Hematopoietic multipotent progenitor cell treated with erythropoietin and hydrocortisone succinate and interleukin-3 and kit ligand, for 6 days (in vitro differentiated cells): ENCODE measurements around the gene DMRTC1.
"Not testable (repeated sequence)": the region's sequence is repeated elsewhere in the genome, so short reads cannot be mapped to it uniquely, and the experiment has no call there.

Experiments used
- DNase-seq: peaks from one replicate; pipeline ENCODE4 v3.0.0-alpha.2; 2015

Gene DMRTC1

GRCh38 chrX:72943819-72944169, at the start of gene DMRTC1:
TSS of gene DMRTC1 (minus strand) at chrX:72943837. CDS start at chrX:72875694, 68,143 bp downstream.
- not testable (repeated sequence) for DNase-seq

- DNase-seq: not testable (repeated sequence)
These were observed 37.3 kb upstream of the DMRTC1 start for GRCh38 chrX:72980894-72981469.

GRCh38 chrX:72974885-72975284, 31.2 kb upstream of the DMRTC1 start:
- not testable (repeated sequence) for DNase-seq

- not testable (repeated sequence) for DNase-seq
These were observed 28.2 kb upstream of the DMRTC1 start for GRCh38 chrX:72971859-72972258.

- DNase-seq: not testable (repeated sequence)
These were observed 16.3 kb upstream of the DMRTC1 start for GRCh38 chrX:72959971-72960370.

- DNase-seq: not testable (repeated sequence)
These were observed 410 bp downstream of the DMRTC1 start for GRCh38 chrX:72943035-72943818.

- not testable (repeated sequence) for DNase-seq
These were observed 1.4 kb downstream of the DMRTC1 start for GRCh38 chrX:72942272-72942671.

GRCh38 chrX:72937906-72938305, 5.7 kb downstream of the DMRTC1 start, which contains the start of gene FAM236A:
TSS of gene FAM236A (plus strand) at chrX:72938206. CDS start at chrX:72938263, 57 bp downstream.
- not testable (repeated sequence) for DNase-seq

- DNase-seq: not testable (repeated sequence)
These were observed 6.7 kb downstream of the DMRTC1 start for GRCh38 chrX:72936882-72937455.

GRCh38 chrX:72936455-72936854, 7.2 kb downstream of the DMRTC1 start:
- DNase-seq: not testable (repeated sequence)

GRCh38 chrX:72932283-72932682, 11.4 kb downstream of the DMRTC1 start:
- not testable (repeated sequence) for DNase-seq

- not testable (repeated sequence) for DNase-seq
These were observed 27.5 kb downstream of the DMRTC1 start for GRCh38 chrX:72916096-72916495.

- not testable (repeated sequence) for DNase-seq
These were observed 31.3 kb downstream of the DMRTC1 start, which contains the start of gene FAM236C for GRCh38 chrX:72912315-72912714. TSS of gene FAM236C (plus strand) at chrX:72912615. CDS start at chrX:72912715, 100 bp downstream.

- DNase-seq: not testable (repeated sequence)
These were observed 53.9 kb downstream of the DMRTC1 start for GRCh38 chrX:72889740-72890139.

GRCh38 chrX:72882898-72883297, 60.7 kb downstream of the DMRTC1 start:
- not testable (repeated sequence) for DNase-seq

GRCh38 chrX:72837532-72837931, 106.1 kb downstream of the DMRTC1 start:
- DNase-seq: not testable (repeated sequence)

GRCh38 chrX:72830701-72831100, 112.9 kb downstream of the DMRTC1 start:
- not testable (repeated sequence) for DNase-seq
